GM21825 (cell line): ENCODE data around the gene TMOD2.
"Not testable (repeated sequence)": the region's sequence is repeated elsewhere in the genome, so short reads cannot be mapped to it uniquely, and the experiment has no call there.

Experiments used
- ATAC-seq: cut with Tn5 transposase; IDR thresholded peaks from one replicate; pipeline ENCODE4 v1.9.1; 2021; ENCODE audit warnings: mild to moderate bottlenecking, moderate library complexity; ENCODE audit not compliant: unreplicated experiment

The TMOD2 gene

DNA sequence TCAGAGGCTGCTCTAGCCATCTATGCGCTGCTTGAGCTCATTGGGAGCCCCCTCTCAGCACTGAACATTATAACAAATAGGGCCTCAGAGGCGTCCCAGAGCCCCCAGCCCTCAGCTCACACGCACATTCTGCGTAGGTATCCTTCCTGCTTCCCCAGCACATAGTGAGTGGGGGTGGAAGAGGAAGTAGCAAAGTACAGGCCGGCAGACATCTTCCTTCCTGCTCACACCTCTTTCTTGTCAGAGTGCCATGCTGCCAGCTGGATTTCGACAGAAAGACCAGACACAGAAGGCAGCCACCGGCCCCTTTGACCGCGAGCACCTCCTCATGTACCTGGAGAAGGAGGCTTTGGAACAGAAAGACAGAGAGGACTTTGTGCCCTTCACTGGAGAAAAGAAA is 16.6 kb downstream of the TMOD2 start:
- no peak for ATAC-seq

DNA sequence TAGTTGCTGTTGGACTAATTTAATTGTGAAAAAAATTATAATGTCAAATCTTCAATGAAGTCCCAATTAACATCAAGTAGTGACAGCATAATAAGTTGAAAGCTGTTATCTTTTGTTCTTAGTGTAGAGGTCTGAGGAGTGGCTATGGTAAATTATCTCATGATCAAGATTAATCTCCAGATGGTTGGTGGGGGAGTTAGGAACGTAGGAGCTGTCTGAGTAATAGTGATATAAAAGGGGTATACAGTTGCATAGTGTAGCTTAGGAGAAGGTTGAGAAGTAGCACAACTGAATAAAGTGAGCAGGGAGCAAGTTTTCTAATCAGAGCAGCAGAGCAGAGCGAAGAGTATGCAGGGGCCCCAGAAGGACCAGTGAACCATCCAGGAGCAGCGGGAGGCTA is 19.5 kb downstream of the TMOD2 start:
- no peak for ATAC-seq

DNA sequence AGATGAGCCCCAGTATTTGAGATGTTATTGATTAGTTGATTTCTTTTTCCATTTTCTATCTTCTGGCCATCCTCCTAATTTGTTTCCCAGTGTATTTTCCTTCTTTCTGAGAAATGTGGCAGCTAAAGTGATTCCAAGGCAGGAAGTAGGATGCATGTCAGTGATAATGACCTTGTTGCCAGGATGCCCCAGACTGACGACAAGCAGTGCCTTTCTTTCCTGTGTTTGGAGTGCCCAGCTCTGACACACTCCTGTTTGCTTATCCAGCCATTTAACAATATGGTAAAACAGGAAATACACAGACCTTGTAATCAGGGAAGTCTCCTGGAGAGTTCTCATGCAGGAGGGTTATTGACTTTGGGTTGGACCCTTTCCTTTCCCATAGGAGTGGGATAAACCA is 20.4 kb downstream of the TMOD2 start:
- ATAC-seq: no peak

DNA sequence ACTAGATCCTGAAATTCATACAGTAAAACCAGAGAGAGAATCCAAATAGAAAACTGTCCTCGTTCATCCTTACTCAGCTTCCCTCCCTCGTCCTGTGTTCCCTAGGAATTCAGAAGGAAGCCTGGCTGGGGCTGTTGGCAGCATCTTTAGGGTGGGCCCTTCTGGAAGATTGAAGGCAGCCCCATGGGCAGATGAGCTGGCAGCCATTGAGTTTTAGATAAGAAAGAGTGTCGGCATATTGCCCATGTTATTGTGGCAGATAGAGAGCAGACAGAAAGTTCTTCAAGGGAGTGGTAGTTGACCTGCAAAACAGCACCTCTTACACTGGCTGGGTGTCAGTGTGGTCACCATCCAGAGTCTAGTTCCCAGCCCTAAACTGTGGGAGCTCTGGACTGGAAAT is 23.5 kb downstream of the TMOD2 start:
- no peak for ATAC-seq

DNA sequence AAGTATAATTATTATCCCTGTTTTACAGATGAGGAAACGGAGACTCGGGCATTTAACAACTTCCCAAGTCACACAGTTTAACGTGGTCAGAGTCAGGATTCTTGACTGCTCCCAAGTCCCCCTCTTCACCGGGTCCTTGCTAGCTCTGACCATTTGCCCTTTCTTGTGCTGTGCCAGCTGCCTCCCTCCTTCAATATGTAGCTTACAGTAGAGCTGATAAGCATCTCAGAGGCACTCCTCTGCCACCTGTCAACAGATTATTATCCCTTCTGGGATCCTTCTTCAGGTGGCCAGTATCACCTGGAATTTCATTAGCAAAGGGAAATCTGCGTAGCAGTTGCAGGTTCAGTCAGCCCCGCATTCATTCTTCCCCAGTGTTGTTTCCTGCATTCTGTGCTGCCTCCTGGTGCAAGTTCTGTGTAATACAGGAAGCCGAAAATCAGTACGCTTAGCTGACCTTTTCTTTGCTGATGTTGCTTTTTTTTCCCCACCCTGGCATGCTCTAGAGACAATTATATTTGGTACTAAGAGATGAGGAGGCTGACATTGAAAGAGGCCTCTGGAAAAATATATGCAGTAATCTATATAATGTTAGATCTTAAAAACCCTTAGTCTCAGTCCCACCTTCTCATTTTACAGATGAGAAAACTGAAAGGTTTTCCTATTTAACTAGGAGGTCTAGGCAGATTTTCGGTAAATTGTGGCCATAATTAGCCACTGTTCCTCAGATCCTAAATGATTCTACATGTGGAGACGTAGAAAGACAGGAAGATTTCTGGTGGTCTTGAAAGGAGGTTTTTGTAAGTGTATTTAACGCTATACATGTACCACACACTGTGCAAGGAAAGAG is 24.8 kb downstream of the TMOD2 start:
- no peak for ATAC-seq

DNA sequence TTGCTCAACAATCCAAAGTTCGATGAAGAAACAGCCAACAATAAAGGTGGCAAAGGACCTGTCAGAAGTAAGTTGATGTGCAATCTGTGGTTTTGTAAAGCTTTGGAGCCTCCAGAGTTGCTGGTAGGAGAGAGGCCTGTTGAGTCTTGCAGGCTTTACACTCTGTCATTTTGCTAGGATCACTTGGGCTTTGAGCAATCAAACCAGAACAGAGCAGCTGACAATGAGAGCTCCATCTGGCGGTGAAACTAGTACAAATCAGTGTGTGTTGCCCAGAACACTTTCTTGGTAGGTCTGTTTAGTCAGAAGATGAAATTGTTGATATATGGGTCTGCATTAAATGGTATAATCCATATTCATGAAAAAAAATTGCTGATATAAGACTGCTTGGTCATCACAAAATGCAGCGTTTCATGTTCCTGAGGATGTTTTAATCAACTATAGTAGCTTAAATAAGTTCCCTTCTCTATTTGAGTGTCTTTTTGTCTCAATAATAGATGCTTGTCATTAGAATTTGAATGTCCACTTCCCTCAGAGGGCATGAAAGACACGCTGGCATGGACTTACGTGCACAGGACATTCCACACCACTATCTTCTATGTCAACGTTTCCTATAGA is 25.7 kb downstream of the TMOD2 start:
- ATAC-seq: peak; percentile 58

DNA sequence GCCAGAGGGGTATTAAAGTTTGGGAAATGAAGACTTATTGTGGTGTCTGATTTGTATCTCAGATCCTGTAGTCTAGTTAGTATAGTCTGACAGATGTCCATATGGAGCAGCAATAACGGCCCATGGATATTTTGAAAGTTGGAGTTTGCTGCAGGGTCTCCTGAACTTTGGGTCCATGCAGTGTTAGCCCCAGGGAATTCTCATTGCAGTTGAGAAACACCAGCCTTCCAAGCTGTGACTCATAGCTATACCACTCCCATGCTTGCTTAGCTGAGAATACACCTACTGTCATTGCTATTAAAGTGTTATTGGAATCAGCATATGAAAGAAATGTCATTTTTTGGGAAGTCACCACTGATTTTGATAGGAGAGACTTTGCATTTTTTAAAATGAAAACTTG is 29.2 kb downstream of the TMOD2 start:
- no peak for ATAC-seq

DNA sequence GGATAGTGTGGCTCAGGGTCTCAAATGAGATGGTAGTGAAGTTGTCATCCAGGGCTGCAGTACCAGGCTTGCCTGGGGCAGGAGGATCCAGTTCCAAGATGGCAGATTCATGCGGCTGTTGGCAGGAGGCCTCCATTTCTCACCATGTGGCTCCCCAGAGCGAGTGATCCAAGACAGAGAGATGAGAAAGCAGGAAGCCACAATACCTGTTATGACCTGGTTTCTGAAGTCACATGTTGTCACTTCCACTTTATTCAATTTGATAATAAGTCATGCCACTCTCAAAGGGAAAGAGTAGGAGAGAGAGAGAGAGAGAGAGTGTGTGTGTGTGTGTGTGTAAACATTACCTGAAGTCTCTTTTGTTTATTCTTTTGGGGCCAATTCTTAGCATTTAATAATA is 30.1 kb downstream of the TMOD2 start:
- ATAC-seq: no peak

DNA sequence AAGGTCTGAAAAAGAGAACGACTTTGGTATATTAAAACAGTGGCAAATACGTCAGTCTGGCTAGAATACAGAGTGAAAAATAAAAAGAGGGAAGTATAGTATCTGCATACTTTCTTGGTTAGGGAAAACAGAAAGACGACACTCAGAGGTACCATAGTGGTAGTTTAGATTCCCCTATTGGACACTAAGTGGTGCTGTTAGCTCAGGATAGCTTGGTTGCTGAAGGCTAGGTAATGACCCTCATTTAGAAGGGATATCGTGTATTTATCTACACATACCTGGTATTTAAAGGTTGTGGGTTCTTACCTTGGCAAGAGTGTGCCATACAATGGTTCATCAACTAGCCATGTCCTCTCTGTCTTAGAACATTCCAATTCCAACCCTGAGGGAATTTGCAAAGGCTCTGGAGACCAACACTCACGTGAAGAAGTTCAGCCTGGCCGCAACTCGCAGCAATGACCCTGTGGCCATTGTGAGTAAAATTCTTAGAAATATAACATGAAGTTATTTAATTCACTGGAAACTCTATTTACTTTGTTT is 31.0 kb downstream of the TMOD2 start:
- ATAC-seq: no peak

DNA sequence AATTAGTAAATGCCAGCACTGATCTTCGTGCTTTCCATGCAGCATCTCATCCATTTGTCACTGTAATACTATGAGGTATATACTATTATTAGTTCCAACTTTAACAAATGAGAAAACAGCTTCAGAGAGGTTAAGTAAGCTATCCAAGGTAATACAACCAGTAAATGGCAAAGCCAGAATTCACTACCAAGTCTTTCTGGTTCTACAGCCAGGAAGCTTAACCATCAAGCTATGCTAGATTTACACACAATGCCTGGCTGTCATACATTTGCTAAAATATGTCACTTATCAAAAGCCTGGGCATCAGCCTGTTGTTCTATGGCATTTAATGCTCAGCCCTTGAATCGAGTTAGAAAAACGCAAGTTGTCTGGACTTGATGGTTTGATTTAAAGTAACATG is 32.6 kb downstream of the TMOD2 start:
- ATAC-seq: no peak

DNA sequence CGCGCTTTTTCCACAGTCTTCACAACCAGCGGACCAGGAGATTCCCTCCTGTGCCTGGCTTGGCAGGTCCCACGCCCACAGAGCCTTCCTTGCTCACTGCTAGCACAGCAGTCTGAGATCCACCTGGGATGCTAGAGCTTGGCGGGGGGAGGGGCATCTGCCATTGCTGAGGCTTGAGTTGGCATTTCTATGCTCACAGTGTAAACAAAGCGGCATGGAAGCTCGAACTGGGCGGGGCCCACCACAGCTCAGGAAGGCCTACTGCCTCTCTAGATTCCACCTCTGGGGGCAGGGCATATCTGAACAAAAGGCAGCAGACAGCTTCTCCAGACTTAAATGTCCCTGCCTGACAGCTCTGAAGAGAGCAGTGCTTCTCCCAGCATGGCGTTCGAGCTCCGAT is 35.7 kb downstream of the TMOD2 start:
- not testable (repeated sequence) for ATAC-seq

DNA sequence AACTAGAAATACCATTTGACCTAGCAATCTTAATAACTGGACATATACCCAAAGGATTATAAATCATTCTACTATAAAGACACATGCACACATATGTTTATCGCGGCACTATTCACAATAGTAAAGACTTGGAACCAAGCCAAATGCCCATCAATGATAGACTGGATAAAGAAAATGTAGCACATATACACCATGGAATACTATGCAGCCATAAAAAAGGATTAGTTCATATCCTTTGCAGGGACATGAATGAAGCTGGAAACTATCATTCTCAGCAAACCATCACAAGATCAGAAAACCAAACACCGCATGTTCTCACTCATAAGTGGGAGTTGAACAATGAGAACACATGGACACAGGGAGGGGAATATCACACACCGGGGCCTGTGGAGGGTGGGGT is 41.1 kb downstream of the TMOD2 start:
- not testable (repeated sequence) for ATAC-seq

DNA sequence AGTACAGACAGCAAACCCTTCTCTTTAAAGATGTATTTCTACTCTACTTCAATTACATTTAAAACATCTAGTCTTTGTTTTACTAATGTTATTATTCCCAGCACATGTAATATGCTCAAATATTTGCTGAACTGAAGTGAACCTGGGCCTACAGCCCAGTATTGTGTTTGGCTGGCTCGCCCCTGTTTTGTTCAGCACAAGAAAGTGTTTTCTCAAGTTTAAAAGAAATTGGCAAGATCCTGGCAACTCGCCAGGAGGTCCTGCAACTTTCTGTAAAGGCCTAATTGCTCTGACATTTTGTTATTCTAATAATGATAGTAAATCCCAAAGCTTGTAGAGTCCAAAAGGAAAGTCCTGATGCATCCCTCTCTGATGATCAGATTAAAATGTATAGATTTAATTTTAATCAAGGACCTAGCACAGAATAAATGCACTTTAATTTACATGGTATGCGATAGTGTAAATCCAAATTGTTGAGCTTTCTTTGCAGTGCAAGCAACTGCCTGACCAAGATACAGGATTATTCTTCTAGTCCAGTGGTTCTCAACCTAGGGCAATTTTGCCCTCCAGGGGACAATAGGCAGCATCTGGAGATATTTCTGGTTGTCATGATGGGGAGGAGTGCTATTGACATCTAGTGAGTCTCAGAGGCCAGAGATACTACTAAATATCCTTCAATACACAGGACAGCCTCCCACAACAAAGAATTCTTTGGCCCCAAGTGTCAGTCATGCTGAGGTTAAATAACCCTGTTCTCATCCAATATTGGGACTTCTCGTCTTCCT is 42.3 kb downstream of the TMOD2 start:
- no peak for ATAC-seq

DNA sequence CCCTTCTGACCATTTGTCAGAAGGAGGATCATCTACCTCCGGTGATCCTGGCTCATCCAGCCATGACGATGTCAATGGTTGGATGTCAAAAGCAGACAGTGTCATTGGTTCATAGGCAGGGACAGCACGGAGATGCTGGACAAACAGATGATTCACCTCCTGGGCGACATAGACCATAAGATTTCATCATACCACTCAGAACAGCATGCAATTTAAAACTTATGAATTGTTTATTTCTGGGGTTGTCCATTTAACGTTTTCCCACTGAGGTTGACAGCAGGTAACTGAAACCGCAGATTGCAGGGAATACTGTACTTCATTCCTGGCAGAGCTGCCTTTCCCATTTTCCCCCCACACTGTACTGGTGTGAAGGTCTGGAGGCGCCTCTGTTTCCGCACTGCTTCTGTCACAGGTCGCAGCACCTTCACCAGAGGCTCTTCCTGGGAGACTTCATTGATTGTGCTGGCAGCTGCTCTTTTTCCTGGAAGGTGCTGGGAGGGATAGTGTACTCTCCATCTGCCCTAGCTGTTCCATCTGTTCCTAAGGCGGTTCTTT is 45.5 kb downstream of the TMOD2 start:
- no peak for ATAC-seq

DNA sequence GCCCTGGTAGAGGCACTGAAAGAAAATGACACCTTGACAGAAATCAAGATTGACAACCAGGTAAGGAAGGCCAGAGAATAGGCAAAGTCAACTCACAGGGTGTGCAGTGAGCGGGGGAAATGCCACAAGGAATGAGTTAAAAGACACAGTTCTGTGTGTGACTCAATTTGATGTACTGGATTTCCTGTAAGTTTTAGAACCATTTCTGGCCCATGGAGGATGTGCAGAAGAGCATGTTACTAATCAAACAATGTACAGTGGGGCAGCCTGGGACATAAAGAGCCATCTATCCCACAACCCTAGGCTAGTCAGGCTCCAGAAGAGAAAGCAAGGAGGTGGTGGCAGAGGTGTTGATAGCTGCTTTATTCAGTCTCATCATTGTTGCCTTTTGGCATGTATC is 46.9 kb downstream of the TMOD2 start:
- no peak for ATAC-seq

DNA sequence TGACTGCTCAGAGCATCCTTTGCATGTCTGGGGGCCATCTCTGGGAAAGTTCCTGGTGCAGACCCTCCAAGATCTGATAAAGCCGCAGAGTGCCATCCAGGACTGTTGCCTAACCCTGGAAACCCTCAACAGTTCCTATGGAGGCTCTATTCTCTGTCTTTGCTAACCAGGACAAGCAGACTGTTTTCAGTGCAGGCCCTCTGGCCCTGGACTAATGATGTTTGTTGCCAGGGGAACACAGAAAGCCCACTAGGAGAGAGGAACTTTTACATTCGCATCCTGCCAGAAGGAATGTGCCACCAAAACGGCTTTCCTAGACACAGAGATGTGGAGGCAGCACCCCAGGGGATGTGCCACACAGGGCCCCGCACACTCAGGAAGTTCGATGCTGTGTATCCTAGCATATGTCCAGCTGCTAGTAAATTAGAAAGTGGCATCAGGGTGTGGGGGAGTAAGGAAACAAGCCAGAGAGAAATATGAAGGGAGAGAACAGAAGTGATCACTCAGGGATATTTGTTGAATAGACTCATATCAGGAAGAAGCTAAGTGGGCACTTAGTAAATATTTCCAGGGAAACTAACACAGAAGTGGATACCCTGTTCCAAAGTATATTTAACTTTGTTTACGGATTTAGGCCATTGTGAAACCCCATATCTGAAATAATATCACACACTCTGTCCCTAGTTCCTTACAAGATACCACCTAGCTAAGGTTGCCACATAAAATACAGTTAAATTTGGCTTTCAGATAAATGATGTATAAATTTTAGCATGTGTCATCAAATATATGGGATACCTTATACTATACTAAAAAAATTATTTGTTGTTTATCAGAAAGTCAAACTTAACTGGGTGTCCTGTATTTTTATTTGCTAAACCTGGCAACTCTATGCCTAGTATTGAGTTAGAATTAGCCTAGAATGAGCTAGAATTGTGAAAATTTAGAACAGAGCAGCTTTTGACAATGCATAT is 48.2 kb downstream of the TMOD2 start:
- ATAC-seq: no peak

DNA sequence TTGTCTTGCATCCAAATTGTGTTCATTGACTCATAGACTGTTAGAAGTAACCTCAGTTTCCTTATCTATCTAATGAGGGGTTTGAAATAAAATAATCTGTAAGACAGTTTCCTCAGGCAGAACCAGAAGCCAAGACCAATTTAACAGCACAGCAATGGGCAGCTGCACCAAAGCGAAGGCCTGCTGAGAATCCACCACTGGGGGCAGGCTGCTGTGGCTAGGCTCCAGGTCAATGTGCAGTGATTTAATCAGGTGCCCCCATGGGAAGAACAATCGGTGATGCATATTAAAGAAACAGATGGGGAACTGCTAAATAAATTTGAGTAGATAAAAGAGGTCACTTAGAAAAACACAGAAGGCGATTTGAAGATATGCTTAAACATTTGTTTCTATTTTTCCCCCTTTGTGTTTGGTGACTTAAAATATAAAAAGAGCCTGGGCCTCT is 50.0 kb downstream of the TMOD2 start:
- ATAC-seq: no peak

DNA sequence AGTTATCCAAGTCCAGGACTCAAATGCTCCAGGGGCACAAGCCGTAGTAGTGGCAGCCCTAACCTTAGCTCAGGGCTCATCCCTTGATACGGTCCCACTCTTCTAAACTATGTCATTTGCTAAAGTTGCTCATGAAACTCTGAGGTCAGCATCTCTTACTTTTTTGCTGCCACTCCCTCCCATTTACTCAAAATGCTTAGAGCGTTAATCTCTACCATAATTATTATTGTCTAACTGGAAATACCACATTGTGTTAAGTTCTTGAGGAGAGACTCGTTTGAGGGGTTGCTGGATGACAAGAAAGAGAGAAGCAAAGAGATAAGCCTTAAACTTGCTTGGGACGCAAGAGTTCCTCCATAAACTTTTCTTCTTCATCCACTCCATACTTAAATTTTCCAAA is 51.2 kb downstream of the TMOD2 start:
- ATAC-seq: no peak

DNA sequence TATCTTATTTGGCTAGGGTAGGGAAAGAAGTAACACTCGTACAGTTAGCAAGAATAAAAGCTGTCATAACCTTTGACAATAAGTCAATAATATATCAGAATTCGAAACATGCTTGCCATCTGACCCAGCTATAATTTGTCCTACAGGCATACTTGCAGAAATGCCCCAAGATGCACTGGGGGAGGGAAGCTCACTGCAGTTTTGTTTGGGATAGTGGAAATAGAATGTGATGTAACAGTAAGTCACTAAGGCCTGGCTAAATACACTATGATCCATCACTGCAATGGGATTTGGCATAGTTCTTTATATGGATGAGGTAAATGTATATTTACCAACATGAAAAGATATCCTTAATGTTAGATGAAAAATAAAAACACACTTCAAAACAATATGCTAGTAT is 52.6 kb downstream of the TMOD2 start:
- no peak for ATAC-seq

DNA sequence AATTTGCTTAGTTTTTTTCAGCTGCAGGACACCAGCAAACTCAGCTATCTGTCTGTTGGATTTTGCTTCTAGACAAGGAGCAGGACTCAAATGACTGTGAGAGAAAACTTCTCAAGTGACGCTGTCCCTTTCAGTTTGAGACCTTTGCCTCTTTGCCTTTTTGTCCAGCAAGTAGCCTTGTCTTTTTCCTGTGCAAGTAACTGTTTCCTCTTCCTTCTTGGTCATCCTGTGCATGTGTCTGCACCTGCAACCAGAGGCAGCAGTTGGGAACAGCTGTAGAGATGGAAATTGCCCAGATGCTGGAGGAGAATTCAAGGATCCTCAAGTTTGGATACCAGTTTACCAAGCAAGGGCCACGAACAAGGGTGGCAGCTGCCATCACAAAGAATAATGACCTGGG is 54.7 kb downstream of the TMOD2 start:
- ATAC-seq: no peak
